ENCODE measurements around the gene SCAMP1. TPM values are rescaled to one million over a fixed set of nuclear protein-coding genes. Genes with fewer than 3 reads are reported as not detected.
"Not testable (repeated sequence)": the region's sequence is repeated elsewhere in the genome, so short reads cannot be mapped to it uniquely, and the experiment has no call there.

The SCAMP1 gene
- total and polyA plus RNA-seq, 2 donors (not counting 1 experiment from before 2014, with no cell fraction given): 44.3 to 60.6 TPM

DNA sequence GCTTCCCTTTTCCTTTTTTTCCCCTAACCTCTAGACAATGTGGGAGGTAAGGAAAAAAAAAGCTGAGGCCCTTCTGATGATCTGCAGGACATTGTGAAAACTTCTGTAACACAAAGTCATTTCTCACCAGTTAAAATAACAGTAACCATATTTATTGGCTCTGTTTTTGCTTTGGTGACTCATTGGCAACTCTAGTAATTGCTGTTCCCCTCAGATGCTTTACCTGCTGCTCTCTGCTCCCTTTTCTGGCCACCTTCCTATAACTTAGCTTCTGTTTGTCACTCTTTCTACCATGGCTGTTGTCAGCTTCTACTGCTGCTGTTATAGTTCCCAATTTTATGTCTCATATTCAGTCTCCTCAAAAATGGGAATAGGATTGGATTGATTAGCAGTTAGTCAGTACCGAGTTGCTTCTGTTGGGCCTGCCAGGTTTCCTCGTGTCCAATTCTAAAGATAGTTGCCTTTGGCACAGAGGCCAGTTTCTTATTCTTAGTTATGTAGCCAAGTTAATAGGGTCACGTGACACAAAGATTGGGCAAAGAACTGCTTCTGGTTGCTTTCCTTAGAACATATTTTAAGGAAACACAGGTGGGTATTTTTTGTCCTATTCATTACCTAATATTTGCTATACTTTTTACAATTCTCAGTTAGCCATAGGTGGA, 16.8 kb downstream of the SCAMP1 start:
- no peaks in the 10 kb centered on the region for H3K79me2 ChIP-seq (ENCODE audit: control insufficient read depth, insufficient read depth, low read length)

DNA sequence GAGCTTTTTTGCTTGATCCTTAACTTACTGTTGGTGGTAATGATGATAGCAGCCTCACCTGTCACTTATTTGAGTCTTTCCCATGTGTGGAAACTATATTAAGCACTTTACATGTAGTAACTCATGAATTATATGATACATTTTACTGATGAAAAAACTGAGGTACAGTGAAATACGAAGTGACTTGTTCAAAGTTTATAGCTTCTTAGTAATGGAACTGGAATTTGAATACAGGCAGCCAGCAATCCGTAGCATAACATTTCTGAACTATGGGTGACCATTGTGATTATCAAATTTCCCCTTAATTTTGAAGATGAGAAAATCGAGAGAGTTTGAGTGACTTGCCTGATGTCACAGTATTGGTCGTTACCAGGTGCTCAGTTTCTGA, 17.3 kb downstream of the SCAMP1 start:
- H3K27ac ChIP-seq (ENCODE audit: insufficient read depth, low read length): no peak overlapping the region
- no peak for TF ChIP-seq EZH2 (IDR thresholded peaks at IDR 0.05; ENCODE audit: low read length, missing control alignments)
- TF ChIP-seq, protein P1, sequence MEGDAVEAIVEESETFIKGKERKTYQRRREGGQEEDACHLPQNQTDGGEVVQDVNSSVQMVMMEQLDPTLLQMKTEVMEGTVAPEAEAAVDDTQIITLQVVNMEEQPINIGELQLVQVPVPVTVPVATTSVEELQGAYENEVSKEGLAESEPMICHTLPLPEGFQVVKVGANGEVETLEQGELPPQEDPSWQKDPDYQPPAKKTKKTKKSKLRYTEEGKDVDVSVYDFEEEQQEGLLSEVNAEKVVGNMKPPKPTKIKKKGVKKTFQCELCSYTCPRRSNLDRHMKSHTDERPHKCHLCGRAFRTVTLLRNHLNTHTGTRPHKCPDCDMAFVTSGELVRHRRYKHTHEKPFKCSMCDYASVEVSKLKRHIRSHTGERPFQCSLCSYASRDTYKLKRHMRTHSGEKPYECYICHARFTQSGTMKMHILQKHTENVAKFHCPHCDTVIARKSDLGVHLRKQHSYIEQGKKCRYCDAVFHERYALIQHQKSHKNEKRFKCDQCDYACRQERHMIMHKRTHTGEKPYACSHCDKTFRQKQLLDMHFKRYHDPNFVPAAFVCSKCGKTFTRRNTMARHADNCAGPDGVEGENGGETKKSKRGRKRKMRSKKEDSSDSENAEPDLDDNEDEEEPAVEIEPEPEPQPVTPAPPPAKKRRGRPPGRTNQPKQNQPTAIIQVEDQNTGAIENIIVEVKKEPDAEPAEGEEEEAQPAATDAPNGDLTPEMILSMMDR (conservative IDR thresholded peaks at IDR 0.05 in 1 of 2, IDR thresholded peaks at IDR 0.05 in 1 of 2; ENCODE audit: low read depth in 1 of 2, low read length in 2 of 2): no peak

More for the DNA sequence above, 16.8 kb downstream of the SCAMP1 start:
- H3K9me3 ChIP-seq (ENCODE audit: control insufficient read depth, insufficient read depth, low read depth, low read length): no peaks in the 10 kb centered on the region
- H2AFZ ChIP-seq (ENCODE audit: low read length): no peak overlapping the region
- no peak overlapping the region for H3K4me3 ChIP-seq (replicated peaks in 1 of 4; ENCODE audit: control extremely low read depth in 1 of 4, insufficient read depth in 1 of 4, low read depth in 3 of 4, low read length in 4 of 4)
- peaks cover 2% of the 10 kb centered on the region for H4K20me1 ChIP-seq (ENCODE audit: control insufficient read depth, extremely low read depth, insufficient read depth, low read length)
- no peaks in the 10 kb centered on the region for H3K36me3 ChIP-seq (ENCODE audit: control insufficient read depth, insufficient read depth, low read length)
- H3K9ac ChIP-seq (ENCODE audit: insufficient read depth, low read length): no peak overlapping the region
- H3K4me1 ChIP-seq (ENCODE audit: control insufficient read depth, extremely low read depth, insufficient read depth, low read length): no peaks in the 10 kb centered on the region
- TF ChIP-seq EZH2 (IDR thresholded peaks at IDR 0.05; ENCODE audit: low read length, missing control alignments): no peak
- TF ChIP-seq, protein P1 (conservative IDR thresholded peaks at IDR 0.05 in 1 of 2, IDR thresholded peaks at IDR 0.05 in 1 of 2; ENCODE audit: low read depth in 1 of 2, low read length in 2 of 2): no peak
- DNase-seq (ENCODE audit: low read depth in 2 of 2): peak; percentile 37 to 38
- H3K27ac ChIP-seq (ENCODE audit: insufficient read depth, low read length): no peak overlapping the region
- H3K4me2 ChIP-seq (ENCODE audit: extremely low read depth, insufficient read depth, low read length): no peak overlapping the region
- no peaks in the 10 kb centered on the region for H3K27me3 ChIP-seq (ENCODE audit: control insufficient read depth, insufficient read depth, low read length)

DNA sequence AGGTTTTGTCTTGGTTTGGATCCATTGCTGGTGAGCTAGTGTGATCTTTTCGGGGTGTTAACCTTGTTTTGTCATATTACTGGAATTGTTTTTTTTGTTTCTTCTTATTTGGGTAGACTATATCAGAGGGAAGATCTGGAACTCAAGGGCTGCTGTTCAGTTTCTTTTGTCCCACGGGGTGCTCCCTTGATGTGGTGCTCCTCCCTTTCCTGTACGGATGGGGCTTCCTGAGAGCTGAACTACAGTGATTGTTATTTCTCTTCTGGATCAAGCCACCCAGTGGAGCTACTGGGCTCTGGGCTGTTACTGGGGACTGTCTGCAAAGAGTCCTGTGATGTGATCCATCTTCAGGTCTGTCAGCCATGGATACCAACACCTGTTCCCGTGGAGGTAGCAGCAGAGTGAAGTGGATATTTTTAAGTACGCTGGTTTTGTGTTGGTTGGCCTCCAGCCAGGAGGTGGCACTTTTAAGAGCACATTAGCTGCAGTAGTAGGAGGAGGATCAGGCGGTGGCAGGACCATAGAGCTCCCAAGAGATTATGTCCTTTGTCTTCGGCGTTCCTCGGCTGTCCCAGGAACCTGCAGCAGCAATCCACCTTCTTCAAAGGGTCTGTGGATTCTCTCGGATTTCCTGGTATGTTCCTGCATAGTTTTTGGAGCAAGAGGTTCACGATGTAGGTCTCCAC, 27.2 kb downstream of the SCAMP1 start:
- H3K79me2 ChIP-seq (ENCODE audit: control insufficient read depth, insufficient read depth, low read length): no peaks in the 10 kb centered on the region
- no peak for DNase-seq (ENCODE audit: low read depth in 2 of 2)
- TF ChIP-seq EZH2 (IDR thresholded peaks at IDR 0.05; ENCODE audit: low read length, missing control alignments): no peak
- TF ChIP-seq, protein P1 (conservative IDR thresholded peaks at IDR 0.05 in 1 of 2, IDR thresholded peaks at IDR 0.05 in 1 of 2; ENCODE audit: low read depth in 1 of 2, low read length in 2 of 2): no peak

More for the DNA sequence above, 17.3 kb downstream of the SCAMP1 start:
- Histone ChIP-seq H2AFZ (ENCODE audit: low read length) (no peak overlapping the region), H3K9ac (ENCODE audit: insufficient read depth, low read length) (no peak overlapping the region), H4K20me1 (ENCODE audit: control insufficient read depth, extremely low read depth, insufficient read depth, low read length) (peaks cover 2% of the 10 kb centered on the region), H3K27me3 (ENCODE audit: control insufficient read depth, insufficient read depth, low read length) (no peaks in the 10 kb centered on the region), H3K4me1 (ENCODE audit: control insufficient read depth, extremely low read depth, insufficient read depth, low read length) (no peaks in the 10 kb centered on the region), H3K79me2 (ENCODE audit: control insufficient read depth, insufficient read depth, low read length) (no peaks in the 10 kb centered on the region), H3K9me3 (ENCODE audit: control insufficient read depth, insufficient read depth, low read depth, low read length) (no peaks in the 10 kb centered on the region), H3K4me2 (ENCODE audit: extremely low read depth, insufficient read depth, low read length) (no peak overlapping the region), H3K4me3 (replicated peaks in 1 of 4; ENCODE audit: control extremely low read depth in 1 of 4, insufficient read depth in 1 of 4, low read depth in 3 of 4, low read length in 4 of 4) (no peak overlapping the region), H3K36me3 (ENCODE audit: control insufficient read depth, insufficient read depth, low read length) (no peaks in the 10 kb centered on the region)
- no peak for DNase-seq (ENCODE audit: low read depth in 2 of 2)

DNA sequence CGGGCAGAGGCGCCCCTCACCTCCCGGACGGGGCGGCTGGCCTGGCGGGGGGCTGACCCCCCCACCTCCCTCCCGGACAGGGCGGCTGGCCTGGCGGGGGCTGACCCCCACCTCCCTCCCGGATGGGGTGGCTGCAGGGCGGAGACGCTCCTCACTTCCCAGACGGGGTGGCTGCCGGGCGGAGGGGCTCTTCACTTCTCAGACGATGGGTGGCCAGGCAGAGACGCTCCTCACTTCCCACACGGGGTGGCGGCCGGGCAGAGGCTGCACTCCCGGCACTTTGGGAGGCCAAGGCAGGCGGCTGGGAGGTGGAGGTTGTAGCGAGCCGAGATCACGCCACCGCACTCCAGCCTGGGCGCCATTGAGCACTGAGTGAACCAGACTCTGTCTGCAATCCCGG, 30.9 kb downstream of the SCAMP1 start:
- not testable (repeated sequence) for DNase-seq (ENCODE audit: low read depth in 2 of 2); H4K20me1 ChIP-seq (ENCODE audit: control insufficient read depth, extremely low read depth, insufficient read depth, low read length); H3K79me2 ChIP-seq (ENCODE audit: control insufficient read depth, insufficient read depth, low read length); H3K9ac ChIP-seq (ENCODE audit: insufficient read depth, low read length); H3K4me1 ChIP-seq (ENCODE audit: control insufficient read depth, extremely low read depth, insufficient read depth, low read length); H3K4me3 ChIP-seq (replicated peaks in 1 of 4; ENCODE audit: control extremely low read depth in 1 of 4, insufficient read depth in 1 of 4, low read depth in 3 of 4, low read length in 4 of 4); H3K36me3 ChIP-seq (ENCODE audit: control insufficient read depth, insufficient read depth, low read length); H3K9me3 ChIP-seq (ENCODE audit: control insufficient read depth, insufficient read depth, low read depth, low read length); H3K4me2 ChIP-seq (ENCODE audit: extremely low read depth, insufficient read depth, low read length); H3K27me3 ChIP-seq (ENCODE audit: control insufficient read depth, insufficient read depth, low read length); H3K27ac ChIP-seq (ENCODE audit: insufficient read depth, low read length); H2AFZ ChIP-seq (ENCODE audit: low read length)

More for the DNA sequence above, 27.2 kb downstream of the SCAMP1 start:
- Histone ChIP-seq H3K4me2 (ENCODE audit: extremely low read depth, insufficient read depth, low read length) (no peak overlapping the region), H3K4me3 (replicated peaks in 1 of 4; ENCODE audit: control extremely low read depth in 1 of 4, insufficient read depth in 1 of 4, low read depth in 3 of 4, low read length in 4 of 4) (no peak overlapping the region), H2AFZ (ENCODE audit: low read length) (no peak overlapping the region), H3K27me3 (ENCODE audit: control insufficient read depth, insufficient read depth, low read length) (no peaks in the 10 kb centered on the region), H3K27ac (ENCODE audit: insufficient read depth, low read length) (no peak overlapping the region), H3K9ac (ENCODE audit: insufficient read depth, low read length) (no peak overlapping the region), H4K20me1 (ENCODE audit: control insufficient read depth, extremely low read depth, insufficient read depth, low read length) (no peaks in the 10 kb centered on the region), H3K9me3 (ENCODE audit: control insufficient read depth, insufficient read depth, low read depth, low read length) (no peaks in the 10 kb centered on the region), H3K36me3 (ENCODE audit: control insufficient read depth, insufficient read depth, low read length) (no peaks in the 10 kb centered on the region), H3K4me1 (ENCODE audit: control insufficient read depth, extremely low read depth, insufficient read depth, low read length) (no peaks in the 10 kb centered on the region)
